T-helper 2 cell treated with Interferon-gamma antibody and Interleukin-4, amounts not matched to agents 5 μg/mL and 100 μg/mL, for 36 hours (primary cell): ENCODE results near the gene LRMDA.

Experiments
- DNase-seq: peaks from one replicate; pipeline ENCODE4 v3.0.0; 2021; ENCODE audit warnings: low spot score
- H3K27ac Mint-ChIP-seq: one replicate; pipeline ENCODE4 v1.8.0; 2021; ENCODE audit warnings: mild to moderate bottlenecking, mixed read lengths
- H3K27me3 Mint-ChIP-seq: one replicate; pipeline ENCODE4 v1.8.0; 2021; ENCODE audit warnings: low read depth, mixed read lengths
- H3K36me3 Mint-ChIP-seq: one replicate; pipeline ENCODE4 v1.8.0; 2021; ENCODE audit warnings: low read depth, mixed read lengths
- H3K4me1 Mint-ChIP-seq: one replicate; pipeline ENCODE4 v1.8.0; 2021; ENCODE audit warnings: low read depth, mixed read lengths
- H3K4me3 Mint-ChIP-seq: one replicate; pipeline ENCODE4 v1.8.0; 2022; ENCODE audit warnings: mild to moderate bottlenecking, moderate library complexity, mixed read lengths
- H3K9me3 Mint-ChIP-seq: one replicate; pipeline ENCODE4 v1.8.0; 2021; ENCODE audit warnings: mixed read lengths

Gene LRMDA

DNA sequence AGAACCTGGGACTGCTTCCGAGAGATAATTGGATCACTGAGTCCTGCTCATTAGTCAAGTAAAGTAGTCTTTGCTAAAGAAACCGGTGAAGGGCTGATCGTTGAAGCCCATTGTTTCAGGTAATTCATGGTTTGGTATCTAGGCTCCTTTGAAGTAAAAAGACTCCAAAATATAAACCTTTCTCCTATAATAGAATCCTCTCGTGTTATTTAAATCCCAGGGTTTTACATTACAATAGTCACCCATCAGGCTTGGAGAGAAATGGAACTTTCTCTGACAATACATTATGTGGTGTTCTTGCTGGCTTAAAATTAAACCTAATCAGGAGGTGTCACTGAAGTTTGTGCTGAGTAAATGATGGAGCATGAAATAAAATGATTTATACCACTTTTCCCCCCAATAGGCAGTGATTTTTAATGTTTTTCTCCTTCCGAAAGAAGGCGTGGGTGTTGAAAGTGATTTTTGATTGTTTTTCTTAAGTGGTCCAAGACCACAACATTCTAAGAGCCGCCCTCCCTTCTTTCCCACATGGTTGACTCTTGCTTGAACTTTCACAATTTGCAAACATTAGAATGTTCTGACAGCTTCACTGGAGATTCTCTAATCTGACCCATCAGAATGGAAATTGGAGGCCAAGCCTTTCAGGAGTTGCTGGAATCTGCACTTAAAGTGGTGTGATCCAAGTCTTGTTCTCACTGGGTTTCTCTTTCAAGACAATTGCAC is 44.2 kb downstream of the LRMDA start:
- no peaks in the 10 kb centered on the region for H3K9me3 Mint-ChIP-seq
- H3K36me3 Mint-ChIP-seq: no peaks in the 10 kb centered on the region
- H3K27me3 Mint-ChIP-seq: no peaks in the 10 kb centered on the region
- no peak overlapping the region for H3K27ac Mint-ChIP-seq
- no peaks in the 10 kb centered on the region for H3K4me1 Mint-ChIP-seq
- H3K4me3 Mint-ChIP-seq: no peak overlapping the region
- DNase-seq: no peak

DNA sequence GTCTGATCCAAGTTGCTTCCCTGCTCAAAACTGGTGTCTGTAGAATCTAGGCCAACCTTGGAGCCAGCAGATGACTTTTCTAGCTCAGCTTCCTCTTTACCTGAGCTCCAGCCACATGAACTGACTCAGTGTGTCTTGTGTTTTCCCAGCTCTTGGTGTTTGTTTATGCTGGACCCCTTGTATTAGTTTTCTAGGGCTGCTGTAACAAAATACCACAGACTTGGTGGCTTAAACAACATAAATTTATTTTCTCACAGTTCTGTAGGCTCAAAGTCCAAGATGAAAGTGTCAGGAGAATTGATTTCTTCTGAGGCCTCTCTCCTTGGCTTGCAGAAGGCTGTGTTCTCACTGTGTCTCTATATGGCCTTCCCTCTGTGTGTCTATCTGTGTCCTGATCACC is 45.1 kb downstream of the LRMDA start:
- Mint-ChIP-seq H3K4me3 (no peak overlapping the region), H3K4me1 (no peaks in the 10 kb centered on the region), H3K9me3 (no peaks in the 10 kb centered on the region), H3K36me3 (no peaks in the 10 kb centered on the region), H3K27ac (no peak overlapping the region), H3K27me3 (no peaks in the 10 kb centered on the region)
- no peak for DNase-seq

DNA sequence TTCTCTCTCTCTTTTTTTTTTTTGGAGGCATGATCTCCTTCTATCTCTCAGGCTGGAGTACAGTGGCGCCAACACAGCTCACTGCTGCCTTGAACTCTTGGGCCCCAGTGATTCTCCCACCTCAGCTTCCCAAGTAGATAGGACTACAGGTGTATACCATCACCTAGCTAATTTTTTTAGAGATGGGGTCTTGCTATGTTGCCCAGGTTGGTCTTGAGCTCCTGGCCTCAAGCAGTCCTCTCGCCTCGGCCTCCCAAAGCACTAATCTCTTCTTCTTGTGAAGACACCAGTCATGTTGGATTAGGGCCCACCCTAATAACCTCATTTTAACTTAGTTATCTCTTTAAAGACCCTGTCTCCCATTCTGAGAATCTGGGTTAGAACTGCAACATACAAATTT is 45.6 kb downstream of the LRMDA start:
- Mint-ChIP-seq H3K27ac (no peak overlapping the region), H3K4me3 (no peak overlapping the region), H3K36me3 (no peaks in the 10 kb centered on the region), H3K9me3 (no peaks in the 10 kb centered on the region), H3K27me3 (no peaks in the 10 kb centered on the region), H3K4me1 (no peaks in the 10 kb centered on the region)
- no peak for DNase-seq

DNA sequence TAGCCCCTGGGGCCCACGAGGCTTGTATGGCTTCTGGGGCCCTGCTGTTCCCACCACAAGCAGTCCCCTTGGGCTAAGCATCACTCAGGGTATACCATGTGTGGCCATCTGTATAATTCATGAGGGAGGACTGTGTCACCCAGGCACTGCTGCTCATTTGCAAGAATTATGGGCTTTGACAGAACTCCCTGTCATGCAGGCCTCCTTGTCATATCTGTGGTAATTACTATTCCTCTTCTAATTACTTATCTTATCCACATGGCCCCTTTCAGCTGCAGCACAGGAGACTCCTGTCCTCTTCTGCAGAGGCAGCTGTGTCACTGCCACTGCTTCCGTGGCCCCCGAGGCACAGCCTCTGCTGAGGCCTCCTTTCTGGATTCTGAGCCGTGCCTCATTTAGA is 46.3 kb downstream of the LRMDA start:
- Mint-ChIP-seq H3K4me3 (no peak overlapping the region), H3K4me1 (no peaks in the 10 kb centered on the region), H3K27ac (no peak overlapping the region), H3K9me3 (no peaks in the 10 kb centered on the region), H3K36me3 (no peaks in the 10 kb centered on the region), H3K27me3 (no peaks in the 10 kb centered on the region)
- no peak for DNase-seq

DNA sequence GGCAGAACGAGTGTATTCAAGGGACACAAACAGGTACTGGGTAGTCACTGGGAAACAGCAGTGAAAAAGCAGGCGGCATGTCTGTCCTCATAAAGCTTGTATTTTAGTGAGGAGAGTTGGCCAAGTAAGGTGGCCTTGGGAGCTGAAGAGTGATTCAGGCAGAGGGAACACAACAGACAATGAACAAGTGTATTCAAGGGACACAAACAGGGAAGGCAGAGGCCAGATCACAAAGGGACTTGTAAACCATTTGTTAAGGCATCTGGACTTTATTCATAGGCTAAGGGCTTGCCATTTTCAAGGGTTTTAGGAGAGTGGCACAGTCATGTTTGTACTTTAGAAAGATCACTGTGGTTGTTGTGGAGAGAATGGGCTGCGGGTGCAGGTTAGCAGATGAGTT is 49.0 kb downstream of the LRMDA start:
- Mint-ChIP-seq H3K4me1 (no peaks in the 10 kb centered on the region), H3K36me3 (no peaks in the 10 kb centered on the region), H3K27ac (no peak overlapping the region), H3K27me3 (no peaks in the 10 kb centered on the region), H3K9me3 (no peaks in the 10 kb centered on the region), H3K4me3 (no peak overlapping the region)
- DNase-seq: no peak

DNA sequence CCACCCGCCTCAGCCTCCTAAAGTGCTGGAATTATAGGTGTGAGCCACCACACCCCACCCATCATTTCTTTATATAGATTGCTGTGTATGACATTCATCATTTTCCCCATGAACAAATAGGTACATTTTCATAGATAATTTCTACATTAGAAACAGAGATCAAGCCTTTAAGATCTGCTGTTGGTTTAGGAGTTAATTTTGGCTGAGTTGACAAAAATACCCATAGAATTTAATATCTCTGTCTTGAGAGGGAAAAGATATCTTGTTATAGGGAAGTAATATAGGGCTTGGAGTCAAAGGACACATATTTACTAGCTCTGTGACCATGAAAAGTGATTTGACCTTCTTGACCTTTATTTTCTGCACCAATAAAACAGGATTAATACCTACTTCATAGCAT is 51.8 kb downstream of the LRMDA start:
- no peak for DNase-seq
- Mint-ChIP-seq H3K4me3 (no peak overlapping the region), H3K4me1 (no peaks in the 10 kb centered on the region), H3K27me3 (no peaks in the 10 kb centered on the region), H3K27ac (no peak overlapping the region), H3K9me3 (no peaks in the 10 kb centered on the region), H3K36me3 (no peaks in the 10 kb centered on the region)

DNA sequence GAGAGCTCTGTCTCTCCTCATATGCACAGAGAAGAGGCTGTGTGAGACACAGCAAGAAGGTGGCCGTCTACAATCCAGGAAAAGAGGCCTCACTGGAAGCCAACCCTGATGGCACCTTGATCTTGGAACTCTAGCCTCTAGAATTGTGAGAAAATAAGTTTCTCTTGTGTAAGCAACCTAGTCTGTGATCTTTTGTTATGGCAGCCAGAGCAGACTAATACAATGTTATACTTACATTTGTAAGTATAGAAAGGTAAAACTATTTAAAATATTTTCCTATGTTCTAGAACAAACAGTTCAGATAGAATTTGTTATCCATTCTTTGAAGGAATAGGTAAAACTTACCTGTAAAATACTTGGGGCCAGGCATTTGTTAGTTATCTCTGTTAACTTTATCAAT is 53.3 kb downstream of the LRMDA start:
- H3K4me3 Mint-ChIP-seq: no peak overlapping the region
- no peaks in the 10 kb centered on the region for H3K36me3 Mint-ChIP-seq
- H3K4me1 Mint-ChIP-seq: no peaks in the 10 kb centered on the region
- peaks cover 2% of the 10 kb centered on the region for H3K27me3 Mint-ChIP-seq
- H3K9me3 Mint-ChIP-seq: no peaks in the 10 kb centered on the region
- no peak overlapping the region for H3K27ac Mint-ChIP-seq
- no peak for DNase-seq

DNA sequence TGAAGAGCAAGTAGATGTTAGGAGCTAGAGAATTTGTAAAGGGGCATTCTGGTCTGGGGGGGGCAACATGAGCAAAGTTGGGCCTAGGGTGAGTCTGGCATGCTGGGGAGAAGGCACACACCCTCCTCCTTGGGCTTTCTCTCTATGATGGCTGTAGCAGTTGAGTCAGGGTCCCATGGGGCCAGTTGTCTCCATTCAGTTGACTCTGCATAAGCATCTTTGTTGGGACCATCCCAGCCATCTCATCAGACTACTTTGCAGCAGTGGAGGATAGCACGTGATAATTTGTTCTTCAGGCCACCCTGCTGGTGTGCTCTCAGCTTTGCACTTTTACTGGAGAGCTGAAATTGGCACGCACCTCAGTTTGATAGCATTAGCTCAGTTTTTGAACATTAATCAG is 55.2 kb downstream of the LRMDA start:
- Mint-ChIP-seq H3K4me3 (no peak overlapping the region), H3K4me1 (no peaks in the 10 kb centered on the region), H3K27ac (no peak overlapping the region), H3K36me3 (no peaks in the 10 kb centered on the region), H3K27me3 (peaks cover 3% of the 10 kb centered on the region), H3K9me3 (no peaks in the 10 kb centered on the region)
- no peak for DNase-seq

DNA sequence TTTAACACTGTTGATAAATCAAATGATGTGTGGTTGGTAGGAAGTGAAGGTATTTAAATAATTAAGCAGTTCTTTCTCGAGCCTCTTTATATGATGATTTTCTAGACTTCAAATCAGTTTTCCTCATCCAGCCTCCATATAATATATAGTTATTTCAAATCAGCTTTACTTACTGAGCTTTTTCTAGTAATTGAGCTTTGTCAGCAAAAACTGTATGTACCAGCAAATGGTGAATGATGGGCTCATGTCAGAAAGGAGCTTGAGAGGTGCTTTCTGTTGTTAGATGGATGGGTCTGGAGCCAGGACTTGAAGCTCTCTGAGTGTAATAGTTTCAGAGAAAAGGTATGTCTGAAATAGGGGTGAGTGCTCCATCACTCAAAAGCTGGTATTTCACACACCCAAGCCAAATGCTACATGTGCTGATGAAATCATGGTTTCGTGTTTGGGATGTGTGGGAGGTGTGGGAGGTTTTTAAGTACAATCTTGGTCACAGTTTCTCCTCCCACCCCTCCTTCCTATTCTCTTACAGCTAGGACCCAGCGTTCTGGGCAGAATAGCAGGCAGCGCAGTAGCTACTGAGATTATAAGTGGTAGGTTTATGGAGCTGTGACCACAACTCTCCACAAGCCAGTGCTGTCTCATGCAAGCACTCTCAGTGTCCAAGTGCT is 55.8 kb downstream of the LRMDA start:
- Mint-ChIP-seq H3K9me3 (no peaks in the 10 kb centered on the region), H3K27me3 (peaks cover 3% of the 10 kb centered on the region), H3K4me1 (no peaks in the 10 kb centered on the region), H3K27ac (no peak overlapping the region), H3K36me3 (no peaks in the 10 kb centered on the region), H3K4me3 (no peak overlapping the region)
- DNase-seq: no peak

DNA sequence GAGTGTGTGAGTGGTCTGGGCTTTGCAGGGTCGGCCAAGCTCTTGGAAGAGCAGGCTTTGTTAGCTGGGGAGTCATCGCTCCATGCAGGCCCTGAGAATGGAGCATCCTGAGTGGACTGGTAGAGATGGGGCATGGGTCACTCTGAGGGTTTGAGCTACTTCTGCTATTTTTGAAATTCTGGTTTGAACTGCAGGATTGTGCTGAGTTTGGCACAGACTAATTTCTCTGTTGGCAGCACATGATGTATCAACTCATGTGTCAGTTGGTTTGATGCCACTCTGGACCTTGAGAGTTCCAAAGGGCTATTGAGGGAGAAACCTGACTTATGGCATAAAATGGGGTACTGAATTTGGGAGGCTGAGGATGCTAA is 56.3 kb downstream of the LRMDA start:
- DNase-seq: no peak
- no peak overlapping the region for H3K27ac Mint-ChIP-seq
- H3K4me3 Mint-ChIP-seq: no peak overlapping the region
- H3K9me3 Mint-ChIP-seq: no peaks in the 10 kb centered on the region
- H3K27me3 Mint-ChIP-seq: peaks cover 3% of the 10 kb centered on the region
- no peaks in the 10 kb centered on the region for H3K36me3 Mint-ChIP-seq
- H3K4me1 Mint-ChIP-seq: no peaks in the 10 kb centered on the region

DNA sequence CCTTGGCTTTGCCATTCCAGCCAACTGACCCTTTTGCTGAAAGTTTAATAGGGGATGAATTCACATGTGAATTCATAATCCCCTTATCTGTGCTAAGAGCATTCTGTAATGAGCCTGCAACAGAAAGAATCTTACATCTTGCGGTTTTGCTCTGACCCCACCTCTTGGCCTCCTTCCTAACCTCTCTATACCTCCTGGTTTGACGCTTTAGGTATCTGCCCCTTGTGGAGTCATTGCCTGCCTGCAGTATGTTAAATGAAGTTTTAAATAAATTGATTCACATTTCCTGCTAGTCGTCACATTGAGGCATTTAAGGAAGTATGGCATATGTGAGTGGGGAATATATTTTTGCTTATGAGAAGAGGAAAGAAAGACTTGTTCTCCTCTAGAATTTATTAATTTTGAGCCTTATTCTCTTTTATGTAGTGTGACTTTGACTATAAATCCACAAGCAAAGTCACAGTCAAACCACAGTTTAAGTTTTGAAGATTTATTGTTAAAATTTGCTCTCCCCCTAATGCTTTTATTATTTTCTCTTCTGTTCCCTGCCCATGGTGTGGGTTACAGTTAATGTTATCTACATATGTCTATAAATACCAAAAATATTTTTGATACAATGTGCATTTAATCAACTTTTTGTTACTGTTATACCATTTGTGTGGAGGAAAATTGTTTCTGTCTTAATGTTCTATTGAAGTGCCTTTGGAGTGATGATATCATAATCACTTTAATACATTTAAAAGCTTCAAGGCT is 60.9 kb downstream of the LRMDA start:
- H3K4me1 Mint-ChIP-seq: no peaks in the 10 kb centered on the region
- no peaks in the 10 kb centered on the region for H3K36me3 Mint-ChIP-seq
- H3K27ac Mint-ChIP-seq: no peak overlapping the region
- H3K27me3 Mint-ChIP-seq: peaks cover 3% of the 10 kb centered on the region
- DNase-seq: no peak
- H3K4me3 Mint-ChIP-seq: no peak overlapping the region
- no peaks in the 10 kb centered on the region for H3K9me3 Mint-ChIP-seq

DNA sequence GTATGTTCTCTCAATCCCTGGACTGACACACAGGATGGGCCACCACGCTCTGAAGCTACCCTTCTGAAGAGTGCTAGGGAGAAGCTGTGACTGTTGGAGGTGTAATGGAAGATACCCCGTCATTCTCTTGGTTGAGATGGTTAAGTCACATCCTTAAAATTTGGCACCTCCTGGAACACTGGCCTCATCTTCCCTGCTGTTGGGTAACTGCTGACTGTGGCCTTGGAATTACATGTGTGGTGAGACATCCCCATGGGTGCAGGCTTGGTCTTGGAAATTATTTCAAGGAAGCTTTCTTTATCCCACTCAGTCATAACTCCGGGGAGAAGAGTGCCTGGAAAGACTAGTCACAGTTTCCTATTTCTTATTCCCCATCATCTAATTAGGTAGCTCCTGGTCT is 62.0 kb downstream of the LRMDA start:
- no peak for DNase-seq
- Mint-ChIP-seq H3K36me3 (no peaks in the 10 kb centered on the region), H3K4me3 (no peak overlapping the region), H3K27ac (no peak overlapping the region), H3K9me3 (no peaks in the 10 kb centered on the region), H3K27me3 (peaks cover 3% of the 10 kb centered on the region), H3K4me1 (no peaks in the 10 kb centered on the region)

DNA sequence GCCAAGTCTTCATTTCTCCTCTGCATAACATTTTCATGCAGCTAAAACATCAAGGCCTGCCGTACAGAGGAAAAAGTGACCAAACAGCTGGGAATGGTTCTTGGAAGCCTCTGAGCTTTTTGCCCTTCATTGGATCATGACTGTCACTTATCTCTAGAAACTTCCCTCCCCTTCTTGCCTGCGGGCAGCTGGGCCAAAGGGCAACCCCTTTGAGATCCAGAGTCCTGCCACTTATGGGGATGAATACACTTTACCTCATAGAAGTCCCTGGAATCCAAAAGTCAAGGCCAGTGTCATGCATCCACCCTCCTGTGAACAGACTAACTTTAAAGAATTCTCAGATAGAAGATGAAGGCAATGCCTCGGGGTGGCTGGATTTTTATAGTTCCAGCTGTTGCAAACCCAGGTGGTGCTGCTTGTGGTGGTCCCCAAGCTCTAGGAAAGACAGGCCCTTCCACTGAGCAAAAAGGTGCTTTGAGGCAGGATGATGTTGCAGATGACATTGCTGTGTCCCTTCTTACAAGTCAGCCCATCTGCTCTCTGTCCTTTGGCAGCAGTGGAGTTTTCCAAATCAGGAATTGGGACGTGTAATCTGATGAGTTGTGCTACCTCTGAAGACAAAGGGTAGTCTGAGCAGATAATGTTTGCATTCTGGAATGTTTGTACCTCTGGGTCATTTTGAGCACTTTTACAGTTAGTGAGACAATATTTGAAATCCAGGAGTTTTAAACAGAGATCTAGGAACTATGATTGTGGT is 64.2 kb downstream of the LRMDA start:
- no peaks in the 10 kb centered on the region for H3K27me3 Mint-ChIP-seq
- H3K27ac Mint-ChIP-seq: no peak overlapping the region
- no peak overlapping the region for H3K4me3 Mint-ChIP-seq
- no peak for DNase-seq
- H3K4me1 Mint-ChIP-seq: no peaks in the 10 kb centered on the region
- no peaks in the 10 kb centered on the region for H3K9me3 Mint-ChIP-seq
- H3K36me3 Mint-ChIP-seq: no peaks in the 10 kb centered on the region

DNA sequence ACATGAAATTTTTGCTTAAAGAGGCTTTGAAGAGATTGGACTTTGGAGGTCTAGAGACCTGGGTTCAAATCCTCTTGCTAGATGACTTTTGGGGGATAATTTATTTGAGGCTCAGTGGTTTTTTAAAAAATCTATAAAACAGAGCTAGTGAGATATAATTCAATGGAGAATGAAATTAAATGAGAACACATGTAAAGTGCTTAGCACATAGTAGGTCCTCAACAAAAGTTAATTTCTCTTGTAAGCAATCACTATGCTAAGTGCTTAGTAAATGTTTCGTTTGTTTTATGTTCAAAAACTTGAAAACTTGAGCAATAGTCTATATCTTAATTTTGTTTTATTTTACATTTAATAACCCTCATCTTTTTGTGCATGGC is 64.8 kb downstream of the LRMDA start:
- Mint-ChIP-seq H3K27me3 (no peaks in the 10 kb centered on the region), H3K4me3 (no peak overlapping the region), H3K4me1 (no peaks in the 10 kb centered on the region), H3K27ac (no peak overlapping the region), H3K9me3 (no peaks in the 10 kb centered on the region), H3K36me3 (no peaks in the 10 kb centered on the region)
- DNase-seq: no peak
